ENCODE data around the gene KRTAP2-3. TPM values are rescaled to one million over a fixed set of nuclear protein-coding genes. Genes with fewer than 3 reads are reported as not detected.
"Not testable (repeated sequence)": the region's sequence is repeated elsewhere in the genome, so short reads cannot be mapped to it uniquely, and the experiment has no call there.

The KRTAP2-3 gene
- total and polyA plus RNA-seq, 9 donors = not detected

GRCh38 chr17:41098042-41098441, 38.1 kb upstream of the KRTAP2-3 start, which contains the start of gene KRTAP4-8:
Gene KRTAP4-8 (minus strand): TSS chr17:41098142. CDS start chr17:41098084, 58 bp downstream.
- no peaks in the 10 kb centered on the region for H3K27me3 ChIP-seq
- no peak for DNase-seq
- no peak within 1 kb of the TSS for H3K4me3 ChIP-seq
- no peak for TF ChIP-seq POLR2A (IDR thresholded peaks at IDR 0.05)
- TF ChIP-seq CTCF (IDR thresholded peaks at IDR 0.05) = no peak
- no peak for TF ChIP-seq EP300 (IDR thresholded peaks at IDR 0.05)
- WGBS, 3 donors = 47 to 64% (median 55%) methylated on average over 4 of the region's 4 CpGs
- H3K4me1 ChIP-seq (ENCODE audit: insufficient read depth) = no peaks in the 10 kb centered on the region
- intact Hi-C loops (cut with DNase I) = no loop called here
- H3K9me3 ChIP-seq = no peaks in the 10 kb centered on the region
- H3K27ac ChIP-seq = no peak within 1 kb of the TSS
- H3K36me3 ChIP-seq = no peaks in the 10 kb centered on the region

GRCh38 chr17:41096055-41096454, 36.1 kb upstream of the KRTAP2-3 start:
- TF ChIP-seq CTCF (IDR thresholded peaks at IDR 0.05) = no peak
- TF ChIP-seq EP300 (IDR thresholded peaks at IDR 0.05) = no peak
- no peak for TF ChIP-seq POLR2A (IDR thresholded peaks at IDR 0.05)
- Histone ChIP-seq H3K4me3 (no peak overlapping the region), H3K36me3 (no peaks in the 10 kb centered on the region), H3K4me1 (ENCODE audit: insufficient read depth) (no peaks in the 10 kb centered on the region), H3K9me3 (no peaks in the 10 kb centered on the region), H3K27ac (no peak overlapping the region), H3K27me3 (no peaks in the 10 kb centered on the region)
- DNase-seq = no peak
- intact Hi-C loops (cut with DNase I) = no loop called here
- 77 to 84% (median 83%) methylated on average over 7 of the region's 7 CpGs for WGBS, 3 donors

GRCh38 chr17:41088760-41089352, 28.9 kb upstream of the KRTAP2-3 start:
- intact Hi-C loops (cut with DNase I); H3K27me3 ChIP-seq; DNase-seq; H3K4me1 ChIP-seq (ENCODE audit: insufficient read depth); H3K4me3 ChIP-seq; H3K36me3 ChIP-seq; H3K9me3 ChIP-seq; H3K27ac ChIP-seq: not testable (repeated sequence)
- WGBS, 3 donors = 42 to 56% (median 42%) methylated on average over 4 of the region's 4 CpGs

GRCh38 chr17:41084100-41084856, 24.4 kb upstream of the KRTAP2-3 start, which contains the start of gene KRTAP4-7:
Gene KRTAP4-7 (plus strand): TSS chr17:41084150. CDS start chr17:41084207, 57 bp downstream.
- intact Hi-C loops (cut with DNase I) = not testable (repeated sequence)

GRCh38 chr17:41083427-41083826, 23.5 kb upstream of the KRTAP2-3 start:
- H3K27me3 ChIP-seq; H3K4me1 ChIP-seq (ENCODE audit: insufficient read depth); intact Hi-C loops (cut with DNase I); DNase-seq; H3K36me3 ChIP-seq; H3K9me3 ChIP-seq; H3K27ac ChIP-seq; H3K4me3 ChIP-seq: not testable (repeated sequence)
- 80 to 86% (median 82%) methylated on average over 2 of the region's 2 CpGs for WGBS, 3 donors

More at GRCh38 chr17:41084100-41084856, 24.4 kb upstream of the KRTAP2-3 start, which contains the start of gene KRTAP4-7:
- H3K4me3 ChIP-seq; H3K27ac ChIP-seq; H3K27me3 ChIP-seq; H3K9me3 ChIP-seq; DNase-seq; H3K4me1 ChIP-seq (ENCODE audit: insufficient read depth); H3K36me3 ChIP-seq: not testable (repeated sequence)
- WGBS, 3 donors = 60 to 72% (median 71%) methylated on average over 7 to 11 of the region's 14 CpGs

GRCh38 chr17:41082626-41083025, 22.7 kb upstream of the KRTAP2-3 start:
- no peaks in the 10 kb centered on the region for H3K36me3 ChIP-seq
- H3K4me3 ChIP-seq = no peak overlapping the region
- no peaks in the 10 kb centered on the region for H3K9me3 ChIP-seq
- H3K27ac ChIP-seq = no peak overlapping the region
- 37 to 50% (median 47%) methylated on average over 4 of the region's 4 CpGs for WGBS, 3 donors
- intact Hi-C loops (cut with DNase I) = no loop called here
- no peak for TF ChIP-seq EP300 (IDR thresholded peaks at IDR 0.05)
- no peak for TF ChIP-seq POLR2A (IDR thresholded peaks at IDR 0.05)
- no peak for TF ChIP-seq CTCF (IDR thresholded peaks at IDR 0.05)
- DNase-seq = no peak
- H3K4me1 ChIP-seq (ENCODE audit: insufficient read depth) = no peaks in the 10 kb centered on the region
- H3K27me3 ChIP-seq = no peaks in the 10 kb centered on the region

All from ovary (tissue), 9 donors.